ENCODE measurements around the gene NAP1L5. TPM values are rescaled to one million over a fixed set of nuclear protein-coding genes. Genes with fewer than 3 reads are reported as not detected.

NAP1L5 gene
- total RNA-seq (10 to 100 TPM in 1 of 2 donors, 1 to 10 TPM in 1; 9.5 to 11.2 TPM), polyA plus RNA-seq (10 to 100 TPM in 1 of 2 donors, 1 to 10 TPM in 1; 9.4 to 13.0 TPM)
- long read RNA-seq, donor 1, transcript NAP1L5-201 (1 exons, 1,915 nt): major isoform, 25 of 25 reads
- long read RNA-seq, donor 1, partial matches to known transcripts: 0 of 25 reads
- long read RNA-seq, donor 1, other reads (novel, unspliced or antisense): 0 of 25 reads
- long read RNA-seq, donor 2, partial matches to known transcripts: 0 of 3 reads
- long read RNA-seq, donor 2, other reads (novel, unspliced or antisense): 0 of 3 reads

- peak; percentile 91 for ATAC-seq (ENCODE audit: low FRiP score)
- peak within 1 kb of the TSS; percentile 53 to 66 for H3K4me3 ChIP-seq (ENCODE audit: low read length in 2 of 2)
- no peaks in the 10 kb centered on the region for H3K9me3 ChIP-seq (ENCODE audit: control insufficient read depth, low read length)
- H3K36me3 ChIP-seq (ENCODE audit: control insufficient read depth in 1 of 2, insufficient read depth in 2 of 2, low read length in 1 of 2): no peaks in the 10 kb centered on the region
- peak within 1 kb of the TSS in 1 of 2 donors; percentile 70 for H3K27ac ChIP-seq (ENCODE audit: low read depth in 1 of 2, low read length in 2 of 2)
- peak; percentile 78 to 88 for DNase-seq
- H3K4me1 ChIP-seq (ENCODE audit: control insufficient read depth in 1 of 2, insufficient read depth in 2 of 2, low read length in 2 of 2): no peaks in the 10 kb centered on the region
- 55 to 59% methylated on average over 40 of the region's 40 CpGs for WGBS, 2 donors
- intact Hi-C loops (cut with DNase I): no loop called here
- no peaks in the 10 kb centered on the region for H3K27me3 ChIP-seq (ENCODE audit: control insufficient read depth in 1 of 2, insufficient read depth in 2 of 2, low read length in 1 of 2)
These were observed at the start of gene NAP1L5 for GRCh38 chr4:88697588-88698329. NAP1L5 (minus strand) TSS chr4:88697829; CDS start chr4:88697754, 75 bp downstream.

DNA sequence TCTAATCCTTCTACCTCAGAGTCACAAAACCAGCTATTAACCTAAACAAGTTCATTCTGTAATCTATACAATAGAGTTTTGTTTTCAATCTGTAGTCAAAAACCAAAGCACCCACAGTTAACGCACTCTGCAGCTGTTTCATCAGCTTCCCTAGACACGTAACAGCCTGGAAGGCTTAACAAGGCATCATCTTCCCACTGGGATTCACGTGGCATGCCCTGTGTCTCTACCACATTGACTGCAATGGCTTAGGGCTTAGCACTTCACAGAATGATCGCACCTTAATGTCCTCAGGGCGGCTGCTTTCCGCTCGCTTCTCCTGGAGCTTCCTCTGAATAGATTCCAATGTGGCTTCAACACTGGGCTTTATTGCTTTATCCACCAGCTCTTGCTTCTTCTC, 49.7 kb upstream of the NAP1L5 start:
- Histone ChIP-seq H3K27me3 (ENCODE audit: control insufficient read depth in 1 of 2, insufficient read depth in 2 of 2, low read length in 1 of 2) (no peaks in the 10 kb centered on the region), H3K4me1 (ENCODE audit: control insufficient read depth in 1 of 2, insufficient read depth in 2 of 2, low read length in 2 of 2) (peaks cover 2 to 17% of the 10 kb centered on the region in 2 donors), H3K9me3 (ENCODE audit: control insufficient read depth, low read length) (no peaks in the 10 kb centered on the region), H3K4me3 (ENCODE audit: low read length in 2 of 2) (no peak overlapping the region), H3K36me3 (ENCODE audit: control insufficient read depth in 1 of 2, insufficient read depth in 2 of 2, low read length in 1 of 2) (peaks cover 2 to 8% of the 10 kb centered on the region in 2 donors), H3K27ac (ENCODE audit: low read depth in 1 of 2, low read length in 2 of 2) (no peak overlapping the region)
- DNase-seq (no peak), ATAC-seq (ENCODE audit: low FRiP score) (no peak)
- 97 to 98% methylated on average over 7 of the region's 7 CpGs for WGBS, 2 donors
- intact Hi-C loops (cut with DNase I): no loop called here

DNA sequence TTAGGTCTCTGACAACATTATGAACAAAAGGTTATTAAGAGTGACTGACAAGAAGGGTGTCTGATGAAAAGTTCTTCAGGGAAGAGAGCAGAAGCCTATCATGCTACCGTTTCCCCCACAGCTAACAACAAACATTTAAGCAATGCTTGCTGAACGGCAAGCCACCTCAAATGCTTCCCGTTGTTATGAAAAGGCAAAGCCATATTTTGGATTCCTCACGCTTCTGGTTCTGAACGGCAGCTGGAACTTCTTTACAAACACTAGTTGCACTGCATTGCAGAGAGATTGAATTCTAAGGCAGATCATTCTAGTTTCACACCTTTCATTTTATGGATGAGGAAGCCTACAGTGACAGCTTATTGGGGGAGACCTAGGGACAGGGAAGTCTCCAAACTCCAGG, 48.6 kb upstream of the NAP1L5 start:
- H3K4me3 ChIP-seq (ENCODE audit: low read length in 2 of 2): no peak overlapping the region
- no peak for ATAC-seq (ENCODE audit: low FRiP score)
- DNase-seq: no peak
- no peaks in the 10 kb centered on the region for H3K9me3 ChIP-seq (ENCODE audit: control insufficient read depth, low read length)
- intact Hi-C loops (cut with DNase I): no loop called here
- H3K27ac ChIP-seq (ENCODE audit: low read depth in 1 of 2, low read length in 2 of 2): peak overlapping the region in 1 of 2 donors; percentile 42
- 56% methylated on average over 5 of the region's 5 CpGs for WGBS, 2 donors
- H3K27me3 ChIP-seq (ENCODE audit: control insufficient read depth in 1 of 2, insufficient read depth in 2 of 2, low read length in 1 of 2): no peaks in the 10 kb centered on the region
- H3K36me3 ChIP-seq (ENCODE audit: control insufficient read depth in 1 of 2, insufficient read depth in 2 of 2, low read length in 1 of 2): peaks cover 2 to 8% of the 10 kb centered on the region in 2 donors
- H3K4me1 ChIP-seq (ENCODE audit: control insufficient read depth in 1 of 2, insufficient read depth in 2 of 2, low read length in 2 of 2): peaks cover 2 to 17% of the 10 kb centered on the region in 2 donors

DNA sequence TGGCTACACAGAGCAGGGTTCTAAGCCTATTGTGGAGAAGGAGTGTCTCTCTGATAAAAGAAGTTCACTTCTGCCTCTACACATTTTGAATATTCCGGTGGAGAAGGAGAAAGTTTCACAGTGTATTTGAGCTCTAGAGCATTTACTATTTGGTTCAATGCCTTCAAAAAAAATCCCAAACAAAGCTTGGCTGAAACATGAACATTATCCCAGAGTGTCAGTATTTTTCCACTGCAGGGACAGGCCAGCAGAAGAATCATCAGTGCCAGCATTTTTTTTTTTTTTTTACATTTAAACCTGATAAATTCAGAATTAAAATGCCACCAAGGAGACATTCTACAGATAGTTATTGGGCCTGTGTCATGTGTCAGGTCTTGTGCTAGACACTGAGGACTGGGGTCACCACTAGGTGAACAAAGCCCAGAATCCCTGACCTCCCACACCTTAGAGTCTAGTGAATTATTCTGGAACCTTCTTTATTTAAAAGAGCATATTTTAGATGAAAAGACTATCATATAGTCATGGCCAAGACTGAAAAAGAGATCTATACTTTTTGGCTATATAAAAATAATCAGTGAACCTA, 48.0 kb upstream of the NAP1L5 start:
- peaks cover 2 to 8% of the 10 kb centered on the region in 2 donors for H3K36me3 ChIP-seq (ENCODE audit: control insufficient read depth in 1 of 2, insufficient read depth in 2 of 2, low read length in 1 of 2)

DNA sequence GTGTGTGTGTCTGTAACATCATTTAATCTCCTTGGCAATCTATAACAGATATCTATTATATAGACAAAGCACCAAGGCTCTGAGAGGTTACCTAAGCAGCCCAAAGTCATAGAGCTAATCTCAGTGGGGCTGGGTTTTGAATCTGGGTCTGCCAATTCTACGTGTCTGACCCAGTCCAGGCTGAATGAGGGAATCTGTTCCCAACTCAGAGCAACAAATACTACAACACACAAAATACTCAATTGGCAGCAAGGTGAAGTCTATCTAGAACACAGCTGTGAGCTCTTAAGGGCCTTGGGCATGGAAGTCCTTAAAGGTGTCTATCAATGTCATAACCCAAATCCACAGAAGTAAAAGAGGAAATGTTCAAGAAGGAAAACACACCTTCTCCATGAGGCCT, 47.5 kb upstream of the NAP1L5 start:
- intact Hi-C loops (cut with DNase I): no loop called here
- Histone ChIP-seq H3K27ac (ENCODE audit: low read depth in 1 of 2, low read length in 2 of 2) (peak overlapping the region; percentile 57 to 71), H3K4me1 (ENCODE audit: control insufficient read depth in 1 of 2, insufficient read depth in 2 of 2, low read length in 2 of 2) (peaks cover 2 to 17% of the 10 kb centered on the region in 2 donors), H3K27me3 (ENCODE audit: control insufficient read depth in 1 of 2, insufficient read depth in 2 of 2, low read length in 1 of 2) (no peaks in the 10 kb centered on the region), H3K9me3 (ENCODE audit: control insufficient read depth, low read length) (no peaks in the 10 kb centered on the region), H3K4me3 (ENCODE audit: low read length in 2 of 2) (no peak overlapping the region), H3K36me3 (ENCODE audit: control insufficient read depth in 1 of 2, insufficient read depth in 2 of 2, low read length in 1 of 2) (peaks cover 2 to 8% of the 10 kb centered on the region in 2 donors)
- ATAC-seq (ENCODE audit: low FRiP score) (peak; percentile 4), DNase-seq (no peak)
- WGBS, 2 donors: 13 to 21% methylated on average over 1 of the region's 1 CpG

More for the DNA sequence above, 48.0 kb upstream of the NAP1L5 start:
- Histone ChIP-seq H3K9me3 (ENCODE audit: control insufficient read depth, low read length) (no peaks in the 10 kb centered on the region), H3K4me3 (ENCODE audit: low read length in 2 of 2) (no peak overlapping the region), H3K27me3 (ENCODE audit: control insufficient read depth in 1 of 2, insufficient read depth in 2 of 2, low read length in 1 of 2) (no peaks in the 10 kb centered on the region), H3K4me1 (ENCODE audit: control insufficient read depth in 1 of 2, insufficient read depth in 2 of 2, low read length in 2 of 2) (peaks cover 2 to 17% of the 10 kb centered on the region in 2 donors), H3K27ac (ENCODE audit: low read depth in 1 of 2, low read length in 2 of 2) (peak overlapping the region; percentile 57 to 71)
- ATAC-seq (ENCODE audit: low FRiP score) (peak; percentile 57), DNase-seq (no peak)
- intact Hi-C loops (cut with DNase I): no loop called here
- WGBS, 2 donors: 6 to 17% methylated on average over 1 of the region's 1 CpG

GRCh38 chr4:88744609-88745008, 47.0 kb upstream of the NAP1L5 start:
- peak overlapping the region in 1 of 2 donors; percentile 57 for H3K27ac ChIP-seq (ENCODE audit: low read depth in 1 of 2, low read length in 2 of 2)
- WGBS, 2 donors: 57 to 61% methylated on average over 3 of the region's 3 CpGs
- no peak for DNase-seq
- peaks cover 2 to 6% of the 10 kb centered on the region in 2 donors for H3K36me3 ChIP-seq (ENCODE audit: control insufficient read depth in 1 of 2, insufficient read depth in 2 of 2, low read length in 1 of 2)
- H3K9me3 ChIP-seq (ENCODE audit: control insufficient read depth, low read length): no peaks in the 10 kb centered on the region
- peaks cover 2 to 17% of the 10 kb centered on the region in 2 donors for H3K4me1 ChIP-seq (ENCODE audit: control insufficient read depth in 1 of 2, insufficient read depth in 2 of 2, low read length in 2 of 2)
- intact Hi-C loops (cut with DNase I): no loop called here
- no peak overlapping the region for H3K4me3 ChIP-seq (ENCODE audit: low read length in 2 of 2)
- no peak for ATAC-seq (ENCODE audit: low FRiP score)
- no peaks in the 10 kb centered on the region for H3K27me3 ChIP-seq (ENCODE audit: control insufficient read depth in 1 of 2, insufficient read depth in 2 of 2, low read length in 1 of 2)

DNA sequence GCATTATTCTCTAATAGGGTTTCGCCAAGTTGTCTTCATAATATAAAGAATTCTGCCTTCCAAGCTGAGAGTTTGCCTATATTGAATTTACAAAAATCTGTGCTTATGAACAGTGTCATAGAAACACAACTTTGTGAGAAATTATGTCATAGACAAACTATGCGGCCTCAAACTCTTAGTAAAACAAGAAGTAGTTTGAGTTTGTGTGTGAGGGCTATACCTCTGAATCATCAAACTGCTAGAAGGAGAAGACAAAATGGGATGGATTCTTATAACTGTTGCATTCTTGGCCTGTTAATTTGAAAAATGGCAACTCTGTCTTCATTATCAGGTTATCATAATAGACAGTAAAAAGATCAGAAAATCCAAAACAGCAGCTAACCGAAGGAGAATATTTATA, 46.1 kb upstream of the NAP1L5 start:
- peak overlapping the region in 1 of 2 donors; percentile 57 for H3K27ac ChIP-seq (ENCODE audit: low read depth in 1 of 2, low read length in 2 of 2)
- no peak for DNase-seq
- WGBS, 2 donors: 41 to 48% methylated on average over 3 of the region's 3 CpGs
- H3K27me3 ChIP-seq (ENCODE audit: control insufficient read depth in 1 of 2, insufficient read depth in 2 of 2, low read length in 1 of 2): no peaks in the 10 kb centered on the region
- peaks cover 0 to 4% of the 10 kb centered on the region in 2 donors for H3K36me3 ChIP-seq (ENCODE audit: control insufficient read depth in 1 of 2, insufficient read depth in 2 of 2, low read length in 1 of 2)
- H3K9me3 ChIP-seq (ENCODE audit: control insufficient read depth, low read length): no peaks in the 10 kb centered on the region
- no peak overlapping the region for H3K4me3 ChIP-seq (ENCODE audit: low read length in 2 of 2)
- intact Hi-C loops (cut with DNase I): no loop called here
- ATAC-seq (ENCODE audit: low FRiP score): no peak
- H3K4me1 ChIP-seq (ENCODE audit: control insufficient read depth in 1 of 2, insufficient read depth in 2 of 2, low read length in 2 of 2): peaks cover 2 to 17% of the 10 kb centered on the region in 2 donors

DNA sequence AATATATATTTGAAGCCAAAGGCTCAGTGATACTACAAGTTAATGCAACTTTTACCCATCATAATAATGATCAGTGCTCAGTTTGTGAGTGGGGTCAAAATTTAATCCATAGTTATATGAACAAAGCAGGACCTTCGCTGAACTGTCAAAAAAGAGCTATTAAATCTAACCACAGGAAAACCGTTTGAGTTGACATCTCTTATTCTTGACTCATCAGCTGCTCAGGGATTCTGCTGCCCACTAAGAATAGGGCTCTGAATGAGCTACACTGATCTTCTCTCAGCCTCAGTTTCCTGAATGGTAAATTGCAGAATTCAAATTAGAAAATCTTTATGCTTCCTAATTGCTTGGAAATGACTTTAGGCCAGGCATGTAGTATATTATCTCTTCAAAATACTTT, 44.9 kb upstream of the NAP1L5 start:
- ATAC-seq (ENCODE audit: low FRiP score) (no peak), DNase-seq (no peak)
- Histone ChIP-seq H3K27me3 (ENCODE audit: control insufficient read depth in 1 of 2, insufficient read depth in 2 of 2, low read length in 1 of 2) (no peaks in the 10 kb centered on the region), H3K27ac (ENCODE audit: low read depth in 1 of 2, low read length in 2 of 2) (no peak overlapping the region), H3K9me3 (ENCODE audit: control insufficient read depth, low read length) (no peaks in the 10 kb centered on the region), H3K4me3 (ENCODE audit: low read length in 2 of 2) (no peak overlapping the region), H3K4me1 (ENCODE audit: control insufficient read depth in 1 of 2, insufficient read depth in 2 of 2, low read length in 2 of 2) (peaks cover 2 to 17% of the 10 kb centered on the region in 2 donors), H3K36me3 (ENCODE audit: control insufficient read depth in 1 of 2, insufficient read depth in 2 of 2, low read length in 1 of 2) (peaks cover 0 to 4% of the 10 kb centered on the region in 2 donors)
- intact Hi-C loops (cut with DNase I): no loop called here
- 71 to 81% methylated on average over 2 of the region's 2 CpGs for WGBS, 2 donors

All from aorta (tissue), 5 donors.